Ishikawa (cell line): ENCODE data around the gene YWHAE.

ENCODE experiments used
- CEBPB ChIP-seq: IDR thresholded peaks from 2 replicates; pipeline ENCODE4 v1.6.1; 2012
- EGR1 ChIP-seq: IDR thresholded peaks from 2 replicates; pipeline ENCODE4 v1.6.1; 2012
- EP300 ChIP-seq: IDR thresholded peaks from 2 replicates; pipeline ENCODE4 v1.6.1; 2012; ENCODE audit warnings: borderline replicate concordance
- FOXM1 ChIP-seq: IDR thresholded peaks from 2 replicates; pipeline ENCODE4 v1.6.1; 2012; ENCODE audit warnings: low read depth, borderline replicate concordance
- MAX ChIP-seq: IDR thresholded peaks from 2 replicates; pipeline ENCODE4 v1.6.1; 2012
- NFIC ChIP-seq: IDR thresholded peaks from 2 replicates; pipeline ENCODE4 v1.6.1; 2012
- RAD21 ChIP-seq: IDR thresholded peaks from 2 replicates; pipeline ENCODE4 v1.6.1; 2012; ENCODE audit warnings: low read depth
- REST ChIP-seq: IDR thresholded peaks from 2 replicates; pipeline ENCODE4 v1.6.1; 2012; ENCODE audit warnings: low read depth, mild to moderate bottlenecking
- TAF1 ChIP-seq: IDR thresholded peaks from 2 replicates; pipeline ENCODE4 v1.6.1; 2012; ENCODE audit warnings: low read depth, mild to moderate bottlenecking
- TCF12 ChIP-seq: IDR thresholded peaks from 2 replicates; pipeline ENCODE4 v1.6.1; 2012; ENCODE audit warnings: low read depth
- TEAD4 ChIP-seq: IDR thresholded peaks from 2 replicates; pipeline ENCODE4 v1.6.1; 2012
- USF1 ChIP-seq: IDR thresholded peaks from 2 replicates; pipeline ENCODE4 v1.6.1; 2012
- YY1 ChIP-seq: IDR thresholded peaks from 2 replicates; pipeline ENCODE4 v1.6.1; 2012; ENCODE audit warnings: low read depth
- ZBTB7A ChIP-seq: IDR thresholded peaks from 2 replicates; pipeline ENCODE4 v1.6.1; 2012; ENCODE audit warnings: low read depth

- no peak for TF ChIP-seq FOXM1
- TF ChIP-seq USF1 = no peak
- no peak for TF ChIP-seq EP300
- no peak for TF ChIP-seq ZBTB7A
- no peak for TF ChIP-seq YY1
- TF ChIP-seq TAF1 = no peak
- TF ChIP-seq MAX = no peak
- no peak for TF ChIP-seq CEBPB
- TF ChIP-seq NFIC = no peak
- no peak for TF ChIP-seq TEAD4
- TF ChIP-seq RAD21 = no peak
- TF ChIP-seq EGR1 = no peak
- no peak for TF ChIP-seq TCF12
- TF ChIP-seq REST = no peak
Observed at GRCh38 chr17:1371893-1372590, 28.0 kb downstream of the YWHAE start.
